Bronchial epithelial cell (primary cell): Measurements from ENCODE around the gene GOLGA1. TPM values are rescaled to one million over a fixed set of nuclear protein-coding genes. Genes with fewer than 3 reads are reported as not detected.
A peak's percentile ranks its signal among the peaks of the same experiment; 100 is the strongest.

Source experiments
- DNase-seq: peaks from one replicate; pipeline ENCODE4 v3.0.0-alpha.2; 2010; ENCODE audit warnings: low read depth
- FAIRE-seq: peaks from 2 replicates; lab custom pipeline; 2011; peaks lifted over from hg19 to GRCh38; lab: Jason Lieb, UNC
- H3K27me3 ChIP-seq: 2 replicates; pipeline ENCODE4 v1.5.1; 2011; ENCODE audit warnings: low read length; ENCODE audit not compliant: control insufficient read depth, insufficient read depth
- H3K36me3 ChIP-seq: 2 replicates; pipeline ENCODE4 v1.5.1; 2011; ENCODE audit warnings: low read length; ENCODE audit not compliant: control insufficient read depth, insufficient read depth
- H3K4me3 ChIP-seq: 2 replicates; pipeline ENCODE4 v1.5.1; 2011; ENCODE audit warnings: mild to moderate bottlenecking, low read depth, low read length, control low read depth
- CTCF ChIP-seq: IDR thresholded peaks from 2 replicates; pipeline ENCODE4 v1.5.1; 2011; ENCODE audit warnings: mild to moderate bottlenecking, moderate library complexity, low read length, control low read depth, inconsistent platforms; ENCODE audit not compliant: insufficient read depth, severe bottlenecking
- total RNA-seq: library from RNA; depleted of rRNA; stranded (reverse); fragments of >200 nt; gene quantifications from 2 replicates; pipeline ENCODE4 v1.2.1, GENCODE V29; 2014

Gene GOLGA1
- total RNA-seq, 1 donor from 2014 or later: 7.9 TPM

GRCh38 chr9:124886866-124887492, 53.9 kb downstream of the GOLGA1 start:
- TF ChIP-seq CTCF: no peak
- Histone ChIP-seq H3K36me3 (peaks cover 28% of the 10 kb centered on the region), H3K27me3 (no peaks in the 10 kb centered on the region), H3K4me3 (no peak overlapping the region)
- FAIRE-seq (peak; percentile 36), DNase-seq (no peak)

- no peak overlapping the region for H3K4me3 ChIP-seq
- FAIRE-seq (no peak), DNase-seq (no peak)
- H3K27me3 ChIP-seq: no peaks in the 10 kb centered on the region
- H3K36me3 ChIP-seq: peaks cover 28% of the 10 kb centered on the region
- TF ChIP-seq CTCF: no peak
Observed at GRCh38 chr9:124886461-124886860, 54.4 kb downstream of the GOLGA1 start.

- FAIRE-seq: no peak
- no peak for DNase-seq
- no peak for TF ChIP-seq CTCF
- Histone ChIP-seq H3K4me3 (no peak overlapping the region), H3K27me3 (no peaks in the 10 kb centered on the region), H3K36me3 (peaks cover 25% of the 10 kb centered on the region)
Observed at GRCh38 chr9:124885551-124885950, 55.3 kb downstream of the GOLGA1 start.

GRCh38 chr9:124884376-124884775, 56.5 kb downstream of the GOLGA1 start:
- H3K27me3 ChIP-seq: no peaks in the 10 kb centered on the region
- TF ChIP-seq CTCF: no peak
- DNase-seq (no peak), FAIRE-seq (no peak)
- H3K36me3 ChIP-seq: peaks cover 22% of the 10 kb centered on the region
- H3K4me3 ChIP-seq: no peak overlapping the region

GRCh38 chr9:124882231-124882630, 58.7 kb downstream of the GOLGA1 start:
- FAIRE-seq: no peak
- DNase-seq: no peak
- peaks cover 15% of the 10 kb centered on the region for H3K36me3 ChIP-seq
- no peak overlapping the region for H3K4me3 ChIP-seq
- no peaks in the 10 kb centered on the region for H3K27me3 ChIP-seq
- TF ChIP-seq CTCF: no peak
